Measurements from ENCODE around the gene PALD1.

Gene PALD1

DNA sequence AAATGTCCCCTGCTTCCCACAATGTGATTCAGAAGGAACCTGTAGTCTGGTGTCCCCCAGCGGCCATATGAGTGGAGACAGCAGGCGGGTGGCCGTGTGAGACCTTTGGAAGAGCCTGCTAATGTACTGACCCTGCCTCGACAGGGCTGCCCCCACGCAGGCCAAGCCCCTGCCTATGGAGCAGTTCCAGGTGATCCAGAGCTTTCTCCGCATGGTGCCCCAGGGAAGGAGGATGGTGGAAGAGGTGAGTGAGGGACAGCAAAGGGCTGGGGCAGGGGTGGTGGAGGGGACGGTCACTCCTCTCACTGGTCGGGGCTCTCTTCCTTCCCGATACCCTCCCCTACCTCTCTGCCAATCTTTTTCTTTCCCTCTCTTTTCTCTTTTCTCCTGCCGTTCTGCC is 55.7 kb downstream of the PALD1 start:
- Histone ChIP-seq H3K36me3 (ENCODE audit: insufficient read depth, low read depth, low read length) (no peaks in the 10 kb centered on the region), H3K27ac (ENCODE audit: low read length) (no peak overlapping the region), H3K9me3 (ENCODE audit: insufficient read depth, low read depth, low read length) (no peaks in the 10 kb centered on the region), H3K4me1 (ENCODE audit: insufficient read depth, low read length) (peaks cover 6% of the 10 kb centered on the region; the same call in 1 of the 2 replicates), H3K4me3 (ENCODE audit: low read length) (no peak overlapping the region), H3K27me3 (ENCODE audit: insufficient read depth, low read length) (no peaks in the 10 kb centered on the region), H3K9ac (ENCODE audit: low read depth, low read length) (no peak overlapping the region)

DNA sequence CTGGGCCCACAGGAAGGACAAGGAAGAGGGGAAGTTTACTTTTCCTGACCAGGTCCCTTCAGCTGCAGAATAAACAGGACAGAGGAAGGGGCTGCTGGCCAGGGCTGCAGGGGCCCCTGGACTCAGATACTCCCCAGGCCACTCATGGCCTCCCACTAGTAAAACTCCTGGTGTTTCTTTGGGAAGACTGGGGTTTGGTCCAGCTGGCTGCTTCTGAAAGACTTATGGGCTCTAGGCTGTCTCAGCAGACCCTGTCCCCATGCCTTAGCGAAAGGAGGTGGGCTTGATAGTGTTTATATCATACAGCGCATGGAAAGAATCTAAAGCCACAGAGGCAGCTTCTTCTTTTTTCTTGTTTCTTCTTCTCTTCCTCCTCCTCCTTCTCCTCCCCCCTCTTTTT is 56.4 kb downstream of the PALD1 start:
- Histone ChIP-seq H3K27ac (ENCODE audit: low read length) (no peak overlapping the region), H3K4me3 (ENCODE audit: low read length) (no peak overlapping the region), H3K27me3 (ENCODE audit: insufficient read depth, low read length) (no peaks in the 10 kb centered on the region), H3K9me3 (ENCODE audit: insufficient read depth, low read depth, low read length) (no peaks in the 10 kb centered on the region), H3K36me3 (ENCODE audit: insufficient read depth, low read depth, low read length) (no peaks in the 10 kb centered on the region), H3K9ac (ENCODE audit: low read depth, low read length) (no peak overlapping the region), H3K4me1 (ENCODE audit: insufficient read depth, low read length) (peaks cover 6% of the 10 kb centered on the region; the same call in 1 of the 2 replicates)

DNA sequence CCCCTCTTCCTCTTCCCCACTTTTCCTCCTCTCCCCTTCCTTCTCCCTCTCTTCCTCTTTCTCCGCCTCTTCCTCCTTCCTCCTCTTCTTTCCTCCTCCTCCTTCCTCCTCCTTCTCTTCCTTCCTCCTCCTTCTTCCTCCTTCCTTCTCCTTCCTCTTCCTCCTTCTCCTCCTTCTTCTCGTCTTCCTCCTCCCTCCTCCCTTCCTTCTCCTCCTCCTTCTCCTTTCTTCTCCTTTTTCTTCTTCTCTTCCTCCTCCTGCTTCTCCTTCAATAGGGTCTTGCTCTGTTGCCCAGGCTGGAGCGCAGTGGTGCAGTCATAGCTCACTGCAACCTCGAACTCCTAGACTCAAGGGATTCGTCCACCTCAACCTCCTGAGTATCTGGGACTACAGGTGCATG is 56.9 kb downstream of the PALD1 start:
- Histone ChIP-seq H3K9me3 (ENCODE audit: insufficient read depth, low read depth, low read length) (no peaks in the 10 kb centered on the region), H3K4me1 (ENCODE audit: insufficient read depth, low read length) (peaks cover 6% of the 10 kb centered on the region; the same call in 1 of the 2 replicates), H3K4me3 (ENCODE audit: low read length) (no peak overlapping the region), H3K36me3 (ENCODE audit: insufficient read depth, low read depth, low read length) (no peaks in the 10 kb centered on the region), H3K9ac (ENCODE audit: low read depth, low read length) (no peak overlapping the region), H3K27ac (ENCODE audit: low read length) (no peak overlapping the region), H3K27me3 (ENCODE audit: insufficient read depth, low read length) (no peaks in the 10 kb centered on the region)

DNA sequence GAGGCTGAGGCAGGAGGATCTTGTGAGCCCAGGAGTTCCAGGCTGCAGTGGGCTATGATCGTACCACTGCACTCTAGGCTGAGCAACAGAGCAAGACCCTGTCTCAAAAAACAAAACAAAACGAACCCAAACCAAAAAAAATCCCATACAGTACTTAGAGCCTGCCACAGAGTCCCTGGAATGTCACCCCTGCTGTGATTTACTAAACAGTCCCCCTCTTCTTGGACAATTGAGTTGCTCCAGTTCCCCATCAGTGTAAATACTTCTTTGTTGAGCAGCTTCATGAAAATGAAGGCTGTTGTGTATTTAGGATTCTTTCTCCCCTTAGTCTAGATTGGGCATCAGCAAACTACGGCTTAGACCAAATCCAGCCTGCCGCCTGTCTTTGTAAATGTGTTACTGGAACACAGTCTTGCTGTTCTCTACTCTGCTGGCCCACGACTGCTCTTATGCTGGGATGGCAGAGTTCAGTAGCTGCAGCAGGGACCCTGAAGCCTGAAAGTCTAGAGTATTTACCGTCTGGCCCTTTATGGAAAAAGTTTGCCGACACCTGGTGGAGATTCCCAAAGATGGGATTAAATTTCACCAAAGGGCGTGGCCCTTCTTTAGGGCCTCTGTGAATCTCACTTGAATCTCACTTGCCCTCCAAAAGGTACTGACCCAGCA is 57.8 kb downstream of the PALD1 start:
- H3K4me1 ChIP-seq (ENCODE audit: insufficient read depth, low read length) = peaks cover 6% of the 10 kb centered on the region; the same call in 1 of the 2 replicates
- H3K9ac ChIP-seq (ENCODE audit: low read depth, low read length) = no peak overlapping the region
- no peaks in the 10 kb centered on the region for H3K9me3 ChIP-seq (ENCODE audit: insufficient read depth, low read depth, low read length)
- no peaks in the 10 kb centered on the region; the same call in 1 of the 2 replicates for H3K36me3 ChIP-seq (ENCODE audit: insufficient read depth, low read depth, low read length)
- H3K4me3 ChIP-seq (ENCODE audit: low read length) = no peak overlapping the region
- no peak overlapping the region for H3K27ac ChIP-seq (ENCODE audit: low read length)
- H3K27me3 ChIP-seq (ENCODE audit: insufficient read depth, low read length) = no peaks in the 10 kb centered on the region

DNA sequence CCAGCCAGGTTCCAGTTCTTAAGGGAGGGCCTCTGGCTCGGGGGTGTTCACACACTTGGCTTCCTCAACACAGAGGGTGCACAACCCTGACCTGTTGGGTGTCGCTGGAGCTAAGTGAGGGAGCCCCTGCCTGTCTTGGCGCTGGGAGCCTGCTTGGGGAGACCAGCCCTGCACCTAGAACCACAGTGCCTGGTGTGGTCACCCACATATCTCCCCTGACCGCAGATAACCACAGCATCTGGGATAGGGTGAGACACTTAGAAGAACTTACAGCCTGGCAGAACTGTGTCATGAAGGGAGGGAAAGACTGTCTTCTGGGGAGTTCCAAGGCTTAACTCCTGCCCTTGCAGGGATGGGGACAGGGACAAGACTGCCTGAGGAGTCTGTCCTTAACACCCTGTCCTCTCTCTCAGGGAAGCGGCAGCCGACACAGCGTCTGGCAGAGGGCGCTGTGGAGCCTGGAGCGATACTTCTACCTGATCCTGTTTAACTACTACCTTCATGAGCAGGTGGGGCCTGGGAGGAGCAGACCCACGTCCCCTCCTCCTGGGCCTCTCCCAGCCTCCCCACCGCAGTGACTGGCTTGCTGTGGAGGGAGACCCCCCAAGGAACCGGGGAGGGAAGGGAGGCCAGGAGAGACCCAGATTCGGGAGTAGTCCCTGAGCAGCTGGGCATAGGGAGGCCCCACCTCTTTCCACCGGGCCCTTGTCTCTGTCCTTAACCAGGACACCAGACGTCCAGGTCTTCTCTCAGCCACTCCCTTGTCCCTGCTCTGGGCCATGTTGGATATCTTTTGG is 59.0 kb downstream of the PALD1 start:
- peaks cover 6% of the 10 kb centered on the region; the same call in 1 of the 2 replicates for H3K4me1 ChIP-seq (ENCODE audit: insufficient read depth, low read length)
- H3K4me3 ChIP-seq (ENCODE audit: low read length) = no peak overlapping the region
- no peak overlapping the region for H3K27ac ChIP-seq (ENCODE audit: low read length)
- no peaks in the 10 kb centered on the region for H3K9me3 ChIP-seq (ENCODE audit: insufficient read depth, low read depth, low read length)
- H3K36me3 ChIP-seq (ENCODE audit: insufficient read depth, low read depth, low read length) = peaks cover 7% of the 10 kb centered on the region
- H3K9ac ChIP-seq (ENCODE audit: low read depth, low read length) = no peak overlapping the region
- H3K27me3 ChIP-seq (ENCODE audit: insufficient read depth, low read length) = no peaks in the 10 kb centered on the region

DNA sequence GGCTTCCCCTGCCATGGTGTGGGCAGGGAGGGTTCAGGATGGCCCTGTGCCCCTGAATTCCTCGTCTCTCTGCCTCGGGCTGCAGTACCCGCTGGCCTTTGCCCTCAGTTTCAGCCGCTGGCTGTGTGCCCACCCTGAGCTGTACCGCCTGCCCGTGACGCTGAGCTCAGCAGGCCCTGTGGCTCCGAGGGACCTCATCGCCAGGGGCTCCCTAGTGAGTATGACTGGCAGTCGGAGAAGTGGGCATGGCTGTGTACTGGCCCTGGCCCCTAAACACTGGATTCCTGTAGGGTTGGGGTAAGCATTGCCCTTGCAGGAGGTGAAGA is 59.6 kb downstream of the PALD1 start:
- Histone ChIP-seq H3K27ac (ENCODE audit: low read length) (no peak overlapping the region), H3K4me1 (ENCODE audit: insufficient read depth, low read length) (peaks cover 6% of the 10 kb centered on the region; the same call in 1 of the 2 replicates), H3K9ac (ENCODE audit: low read depth, low read length) (no peak overlapping the region), H3K9me3 (ENCODE audit: insufficient read depth, low read depth, low read length) (no peaks in the 10 kb centered on the region), H3K27me3 (ENCODE audit: insufficient read depth, low read length) (no peaks in the 10 kb centered on the region), H3K36me3 (ENCODE audit: insufficient read depth, low read depth, low read length) (peaks cover 7% of the 10 kb centered on the region), H3K4me3 (ENCODE audit: low read length) (no peak overlapping the region)

DNA sequence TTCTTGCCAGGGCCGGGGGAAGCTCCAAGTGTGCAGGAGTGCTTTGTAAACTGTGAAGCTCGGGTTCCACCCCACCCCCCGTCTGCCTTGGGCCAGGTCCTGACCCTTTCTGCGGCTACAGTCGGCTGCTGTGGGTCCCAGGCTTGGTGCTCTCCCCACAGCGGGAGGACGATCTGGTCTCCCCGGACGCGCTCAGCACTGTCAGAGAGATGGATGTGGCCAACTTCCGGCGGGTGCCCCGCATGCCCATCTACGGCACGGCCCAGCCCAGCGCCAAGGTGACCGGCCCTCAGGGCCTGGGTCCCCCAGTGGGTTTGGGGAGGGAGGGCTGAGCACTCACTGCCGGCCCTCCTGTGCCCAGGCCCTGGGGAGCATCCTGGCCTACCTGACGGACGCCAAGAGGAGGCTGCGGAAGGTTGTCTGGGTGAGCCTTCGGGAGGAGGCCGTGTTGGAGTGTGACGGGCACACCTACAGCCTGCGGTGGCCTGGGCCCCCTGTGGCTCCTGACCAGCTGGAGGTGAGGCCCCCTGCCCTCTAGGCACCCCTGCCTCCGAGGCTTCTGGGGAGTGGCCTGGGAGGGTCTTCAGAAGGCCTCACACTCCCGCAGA is 60.3 kb downstream of the PALD1 start:
- H3K27me3 ChIP-seq (ENCODE audit: insufficient read depth, low read length) = no peaks in the 10 kb centered on the region
- no peak overlapping the region for H3K9ac ChIP-seq (ENCODE audit: low read depth, low read length)
- no peaks in the 10 kb centered on the region for H3K9me3 ChIP-seq (ENCODE audit: insufficient read depth, low read depth, low read length)
- H3K36me3 ChIP-seq (ENCODE audit: insufficient read depth, low read depth, low read length) = peaks cover 7% of the 10 kb centered on the region
- no peak overlapping the region for H3K27ac ChIP-seq (ENCODE audit: low read length)
- no peak overlapping the region for H3K4me3 ChIP-seq (ENCODE audit: low read length)
- peaks cover 6% of the 10 kb centered on the region; the same call in 1 of the 2 replicates for H3K4me1 ChIP-seq (ENCODE audit: insufficient read depth, low read length)

DNA sequence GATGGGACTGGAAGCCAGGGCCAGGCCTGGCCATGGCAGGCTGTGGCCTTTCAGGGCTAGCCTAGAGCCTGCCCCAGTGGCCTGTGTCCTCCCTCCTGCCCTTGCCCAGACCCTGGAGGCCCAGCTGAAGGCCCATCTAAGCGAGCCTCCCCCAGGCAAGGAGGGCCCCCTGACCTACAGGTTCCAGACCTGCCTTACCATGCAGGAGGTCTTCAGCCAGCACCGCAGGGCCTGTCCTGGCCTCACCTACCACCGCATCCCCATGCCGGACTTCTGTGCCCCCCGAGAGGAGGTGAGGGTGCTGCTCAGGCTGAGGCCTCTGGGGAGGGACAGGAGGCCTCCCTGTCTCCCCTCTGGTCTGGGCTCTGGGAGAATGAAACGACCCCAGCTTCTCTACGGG is 60.9 kb downstream of the PALD1 start:
- Histone ChIP-seq H3K9ac (ENCODE audit: low read depth, low read length) (no peak overlapping the region), H3K36me3 (ENCODE audit: insufficient read depth, low read depth, low read length) (peaks cover 7% of the 10 kb centered on the region)

DNA sequence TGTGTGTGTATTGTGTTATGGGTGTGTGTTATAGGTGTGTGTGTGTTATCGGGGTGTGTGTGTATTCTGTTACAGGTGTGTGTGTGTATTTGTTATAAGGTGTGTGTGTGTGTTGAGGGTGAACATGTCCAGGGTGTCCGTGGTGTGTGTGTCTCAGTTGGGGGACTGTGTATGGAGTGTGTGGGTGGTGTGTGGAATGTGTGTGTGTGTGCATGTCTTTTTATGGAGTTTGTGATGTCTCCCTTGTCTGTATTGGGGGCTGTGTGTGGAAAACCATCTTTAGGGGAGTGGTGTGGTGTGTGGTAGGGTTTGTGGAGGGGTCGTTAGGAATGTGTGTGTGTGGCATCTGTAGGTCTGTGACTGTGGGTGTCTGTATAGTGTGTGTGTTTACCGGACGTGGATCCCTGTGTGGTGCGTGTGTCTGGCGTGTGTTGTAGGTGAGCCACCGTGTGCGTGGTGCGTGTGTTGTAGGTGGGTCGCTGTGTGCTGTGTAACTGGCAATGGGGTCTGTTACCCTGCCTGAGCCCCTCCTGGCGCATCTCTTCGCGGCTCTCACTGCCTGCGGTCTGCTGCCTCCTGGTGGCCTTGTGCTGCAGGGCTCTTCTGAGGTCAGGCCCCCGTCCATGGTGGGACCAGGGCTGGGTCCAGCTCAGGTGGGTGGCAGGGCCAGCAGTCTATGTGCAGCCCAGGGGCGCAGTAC is 61.7 kb downstream of the PALD1 start:
- Histone ChIP-seq H3K9ac (ENCODE audit: low read depth, low read length) (no peak overlapping the region), H3K4me3 (ENCODE audit: low read length) (no peak overlapping the region), H3K9me3 (ENCODE audit: insufficient read depth, low read depth, low read length) (no peaks in the 10 kb centered on the region), H3K27me3 (ENCODE audit: insufficient read depth, low read length) (no peaks in the 10 kb centered on the region), H3K4me1 (ENCODE audit: insufficient read depth, low read length) (peaks cover 6% of the 10 kb centered on the region; the same call in 1 of the 2 replicates), H3K36me3 (ENCODE audit: insufficient read depth, low read depth, low read length) (peaks cover 7% of the 10 kb centered on the region), H3K27ac (ENCODE audit: low read length) (no peak overlapping the region)

More for the DNA sequence above, 60.9 kb downstream of the PALD1 start:
- H3K27me3 ChIP-seq (ENCODE audit: insufficient read depth, low read length) = no peaks in the 10 kb centered on the region
- H3K4me1 ChIP-seq (ENCODE audit: insufficient read depth, low read length) = peaks cover 6% of the 10 kb centered on the region; the same call in 1 of the 2 replicates
- H3K27ac ChIP-seq (ENCODE audit: low read length) = no peak overlapping the region
- H3K4me3 ChIP-seq (ENCODE audit: low read length) = no peak overlapping the region
- no peaks in the 10 kb centered on the region for H3K9me3 ChIP-seq (ENCODE audit: insufficient read depth, low read depth, low read length)

DNA sequence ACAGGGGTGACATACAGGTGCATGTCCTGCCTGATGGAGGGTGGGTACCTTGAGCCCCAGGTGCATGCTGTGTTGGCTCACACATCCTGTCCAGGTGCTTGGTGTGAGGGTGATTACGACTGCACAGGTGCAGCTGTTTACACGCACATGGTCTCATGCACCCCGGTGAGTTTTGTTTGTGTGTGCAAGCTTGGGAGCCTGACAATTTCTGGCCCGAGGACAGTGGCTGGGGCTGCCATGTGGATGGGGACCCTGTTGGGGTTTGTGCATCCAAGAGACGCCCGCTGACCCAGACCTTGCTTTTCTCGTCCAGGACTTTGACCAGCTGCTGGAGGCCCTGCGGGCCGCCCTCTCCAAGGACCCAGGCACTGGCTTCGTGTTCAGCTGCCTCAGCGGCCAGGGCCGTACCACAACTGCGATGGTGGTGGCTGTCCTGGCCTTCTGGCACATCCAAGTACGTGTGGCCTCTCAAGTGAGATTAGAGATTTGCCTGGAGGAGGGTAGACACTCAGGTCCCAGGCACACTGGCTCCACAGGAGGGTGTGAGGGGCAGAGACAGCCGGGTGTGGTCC is 62.3 kb downstream of the PALD1 start:
- no peaks in the 10 kb centered on the region for H3K9me3 ChIP-seq (ENCODE audit: insufficient read depth, low read depth, low read length)
- H3K36me3 ChIP-seq (ENCODE audit: insufficient read depth, low read depth, low read length) = peaks cover 7% of the 10 kb centered on the region
- H3K9ac ChIP-seq (ENCODE audit: low read depth, low read length) = no peak overlapping the region
- H3K4me1 ChIP-seq (ENCODE audit: insufficient read depth, low read length) = peaks cover 6% of the 10 kb centered on the region; the same call in 1 of the 2 replicates
- no peak overlapping the region for H3K27ac ChIP-seq (ENCODE audit: low read length)
- H3K4me3 ChIP-seq (ENCODE audit: low read length) = no peak overlapping the region
- no peaks in the 10 kb centered on the region for H3K27me3 ChIP-seq (ENCODE audit: insufficient read depth, low read length)

Measured in iPS-20b (cell line).